Dermis blood vessel endothelial cell (primary cell): ENCODE data around the gene MCM3AP. TPM values are rescaled to one million over a fixed set of nuclear protein-coding genes. Genes with fewer than 3 reads are reported as not detected.
"Not testable (repeated sequence)": the region's sequence is repeated elsewhere in the genome, so short reads cannot be mapped to it uniquely, and the experiment has no call there.

ENCODE experiments used
- DNase-seq: peaks from one replicate; pipeline ENCODE4 v3.0.0; 2010
- total RNA-seq: library from RNA; depleted of rRNA; stranded (reverse); fragments of >200 nt; gene quantifications from 2 replicates; pipeline ENCODE4 v1.2.3, GENCODE V29; 2014

The MCM3AP gene
- total RNA-seq, 1 donor from 2014 or later, result 97.7 TPM

- DNase-seq, result not testable (repeated sequence)
Measured at GRCh38 chr21:46310260-46310659, 24.8 kb upstream of the MCM3AP start.

DNA sequence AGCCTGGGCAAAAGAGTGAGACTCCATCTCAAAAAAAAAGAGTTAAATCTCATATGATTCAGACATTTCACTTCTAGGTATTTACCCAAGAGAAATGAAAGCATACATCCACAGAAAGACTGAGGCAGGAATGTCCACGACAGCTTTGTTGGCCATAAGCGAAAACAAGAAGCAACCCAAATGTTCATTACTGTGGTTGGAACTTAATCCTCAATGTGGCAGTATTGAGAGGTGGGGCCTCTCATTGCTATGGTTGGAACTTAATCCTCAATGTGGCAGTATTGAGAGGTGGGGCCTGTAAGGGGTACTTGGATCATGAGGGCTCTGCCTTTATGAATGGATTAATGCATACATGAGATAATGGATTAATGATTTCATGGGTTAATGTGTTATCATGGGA is 23.0 kb upstream of the MCM3AP start:
- DNase-seq, result no peak

- DNase-seq, result no peak
Measured at GRCh38 chr21:46307625-46308024, 22.2 kb upstream of the MCM3AP start.

DNA sequence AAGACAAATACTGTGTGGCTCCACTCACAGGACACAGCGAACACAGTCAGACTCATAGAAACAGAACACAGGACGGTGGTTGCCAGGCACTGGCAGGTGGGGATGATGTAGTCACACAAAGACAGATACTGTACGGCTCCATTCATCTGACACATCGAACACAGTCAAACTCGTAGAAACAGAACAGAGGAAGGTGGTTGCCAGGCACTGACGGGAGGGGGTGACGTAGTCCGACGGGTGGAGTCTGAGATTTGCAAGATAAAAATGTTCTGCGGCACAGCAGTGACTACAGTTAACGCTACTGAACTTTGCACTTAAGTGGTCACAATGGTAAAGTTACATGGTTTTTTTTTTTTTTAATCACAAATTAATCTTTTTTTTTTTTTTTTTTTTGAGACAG is 19.5 kb upstream of the MCM3AP start:
- DNase-seq, result no peak

GRCh38 chr21:46304437-46304836 is 19.0 kb upstream of the MCM3AP start:
- no peak for DNase-seq

- DNase-seq, result no peak
Measured at GRCh38 chr21:46301759-46302158, 16.3 kb upstream of the MCM3AP start.

GRCh38 chr21:46299167-46299566 is 13.8 kb upstream of the MCM3AP start:
- DNase-seq, result no peak

DNA sequence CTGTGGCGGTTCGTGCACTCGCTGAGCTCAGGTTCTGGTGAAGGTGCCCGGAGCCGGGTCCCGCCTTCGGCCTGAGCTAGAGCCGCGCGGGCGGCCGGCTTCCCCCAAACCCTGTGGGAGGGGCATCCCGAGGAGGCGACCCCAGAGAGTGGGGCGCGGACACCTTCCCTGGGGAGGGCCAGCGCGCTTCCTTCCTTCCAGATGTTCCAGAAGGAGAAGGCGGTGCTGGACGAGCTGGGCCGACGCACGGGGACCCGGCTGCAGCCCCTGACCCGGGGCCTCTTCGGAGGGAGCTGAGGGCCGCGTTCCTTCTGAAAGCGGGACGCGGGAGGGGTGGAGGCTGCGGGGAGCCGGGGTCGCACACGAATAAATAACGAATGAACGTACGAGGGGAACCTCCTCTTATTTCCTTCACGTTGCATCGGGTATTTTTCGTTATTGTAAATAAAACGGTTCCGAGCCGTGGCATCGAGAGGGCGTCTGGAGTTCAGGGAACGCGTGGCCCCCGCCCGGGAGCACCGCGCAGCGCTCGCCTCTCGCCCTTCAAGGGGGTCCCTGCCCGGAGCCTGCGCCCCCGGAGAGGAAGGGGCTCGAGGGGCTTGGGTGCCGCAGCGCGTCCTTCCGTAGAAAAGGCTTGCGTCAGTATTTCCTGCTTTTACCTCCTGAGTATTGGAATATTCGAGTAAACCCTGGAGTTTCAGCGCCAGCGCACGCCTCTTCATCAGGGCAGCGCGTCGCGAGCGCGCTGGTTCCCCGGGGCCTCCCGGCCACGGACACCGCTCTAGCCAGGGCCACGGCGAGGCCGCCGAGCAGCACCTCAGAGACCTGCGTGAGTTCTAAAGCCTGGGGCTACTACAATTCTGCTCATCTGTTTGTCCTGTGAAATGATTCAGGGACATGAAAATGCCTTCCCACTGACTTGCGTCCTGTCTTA is 12.2 kb upstream of the MCM3AP start:
- DNase-seq, result peak; percentile 52

DNA sequence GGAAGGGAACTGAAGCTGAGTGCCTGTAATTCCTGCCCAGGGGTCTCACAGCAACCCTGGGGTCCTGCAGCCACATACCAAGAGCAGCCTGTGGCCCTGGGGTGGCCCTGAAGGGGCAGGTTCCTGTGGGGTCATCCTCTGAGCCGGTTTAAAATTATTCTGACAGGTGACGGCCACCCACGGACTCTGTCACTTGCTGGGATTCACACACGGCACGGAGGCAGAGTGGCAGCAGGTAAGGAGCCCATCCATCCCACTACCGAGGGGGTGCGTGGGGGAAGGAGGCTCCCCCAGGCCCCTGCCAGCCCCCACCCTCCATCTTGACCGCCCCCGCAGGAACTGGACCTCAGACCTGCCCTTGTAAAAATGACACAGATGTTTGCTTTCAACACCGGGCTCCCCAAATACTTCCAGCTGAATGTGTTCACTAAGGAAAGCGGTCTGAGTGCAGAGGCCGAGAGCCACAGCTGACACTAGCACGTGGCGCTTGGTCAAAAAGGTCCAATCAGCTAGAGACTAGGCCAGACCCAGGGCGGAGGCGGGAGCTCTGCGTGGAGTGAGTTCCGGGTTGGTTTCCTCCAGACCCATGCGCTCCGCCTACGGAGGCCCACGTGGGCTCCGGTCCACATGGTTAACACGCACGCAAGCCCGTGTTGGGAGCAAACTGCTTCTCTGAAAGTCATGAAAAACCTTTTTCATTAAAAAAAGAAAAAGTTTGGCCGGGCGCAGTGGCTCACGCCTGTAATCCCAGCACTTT is 10.8 kb upstream of the MCM3AP start:
- peak; percentile 66 for DNase-seq

DNA sequence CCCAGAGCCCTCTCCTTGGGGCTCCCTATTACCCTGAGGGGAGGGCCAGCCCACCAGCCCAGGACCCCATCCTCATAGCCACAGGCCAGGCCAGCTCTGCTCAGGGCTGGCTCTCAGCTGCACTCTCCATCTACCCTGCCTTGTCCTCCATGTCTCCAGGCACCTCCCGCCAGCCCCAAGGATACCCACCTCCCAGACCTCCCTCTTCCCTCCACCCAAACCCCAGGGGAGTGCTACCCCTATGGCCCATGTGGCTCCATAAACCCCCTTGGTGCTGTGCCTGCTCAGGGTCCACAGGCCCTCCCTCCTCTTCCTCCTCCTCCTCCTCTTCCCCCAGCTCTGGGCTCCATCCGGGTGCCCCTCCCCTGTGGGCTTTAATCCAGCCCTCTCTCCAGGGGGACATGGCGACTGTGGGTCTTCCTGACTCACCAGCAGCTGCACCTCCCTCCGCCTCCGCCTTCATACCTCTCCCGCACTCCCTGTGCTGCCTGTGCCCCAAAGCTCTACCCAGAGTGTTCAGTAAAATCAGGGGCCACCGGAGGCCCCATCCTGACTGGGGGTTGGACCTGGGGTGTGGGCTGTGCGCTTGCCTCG is 9.9 kb upstream of the MCM3AP start:
- DNase-seq, result no peak

GRCh38 chr21:46294647-46295176 is 9.3 kb upstream of the MCM3AP start:
- peak; percentile 54 for DNase-seq

DNA sequence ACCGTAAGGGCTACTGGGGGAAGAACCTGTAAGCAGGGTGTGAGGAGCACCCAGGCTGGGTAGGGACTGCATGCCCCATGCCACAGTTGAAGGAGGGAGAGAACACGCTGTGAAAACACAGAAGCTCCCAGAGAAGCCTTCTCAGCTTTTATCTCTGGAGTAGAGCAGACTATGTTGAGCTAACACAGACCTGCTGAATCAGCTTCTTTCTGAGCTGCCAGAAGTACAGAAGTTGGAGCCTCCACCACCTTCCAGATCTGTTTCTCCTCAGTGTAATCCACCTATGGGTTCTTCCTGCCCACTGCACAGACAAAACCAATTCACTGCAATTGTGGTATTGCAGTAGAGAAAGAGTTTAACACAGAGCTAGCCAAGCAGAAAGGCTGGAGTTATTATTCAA is 6.2 kb upstream of the MCM3AP start:
- no peak for DNase-seq

DNA sequence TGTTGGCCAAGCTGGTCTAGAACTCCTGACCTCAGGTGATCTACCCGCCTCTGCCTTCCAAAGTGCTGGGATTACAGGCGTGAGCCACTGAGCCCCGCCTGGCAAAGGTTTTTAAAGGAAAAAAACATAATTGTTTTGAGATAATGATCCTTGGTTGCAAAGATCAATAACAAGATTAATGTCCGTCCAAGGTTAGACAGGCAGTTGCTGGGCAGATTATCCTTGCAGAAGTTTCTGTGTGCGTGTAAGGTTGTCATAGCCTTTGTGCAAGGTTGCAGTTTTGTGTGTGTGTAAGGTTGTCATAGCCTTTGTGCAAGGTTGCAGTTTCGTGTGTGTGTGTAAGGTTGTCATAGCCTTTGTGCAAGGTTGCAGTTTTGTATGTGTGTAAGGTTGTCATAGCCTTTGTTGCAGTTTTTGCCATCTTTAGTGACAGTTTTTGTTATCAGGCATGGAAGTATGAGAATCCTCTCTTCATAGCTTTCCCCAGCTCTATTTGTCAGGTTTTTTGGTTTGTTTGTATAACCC is 4.3 kb upstream of the MCM3AP start:
- DNase-seq, result no peak

DNA sequence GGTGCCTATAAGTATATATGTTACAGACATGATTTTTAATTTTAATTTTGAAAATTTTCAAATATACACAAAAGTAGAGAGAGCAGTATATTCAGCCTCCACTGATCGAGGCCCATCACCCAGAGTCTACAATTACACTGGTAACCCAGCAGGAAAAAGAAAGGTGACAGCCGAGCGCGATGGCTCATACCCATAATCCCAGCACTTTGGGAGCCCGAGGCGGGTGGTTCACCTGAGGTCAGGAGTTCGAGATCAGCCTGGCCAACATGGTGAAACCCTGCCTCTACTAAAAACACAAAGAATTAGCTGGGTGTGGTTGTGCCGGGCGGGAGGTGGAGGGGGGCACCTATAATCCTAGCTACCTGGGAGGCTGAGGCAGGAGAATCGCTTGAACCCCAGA is 2.1 kb upstream of the MCM3AP start:
- DNase-seq, result no peak

- no peak for DNase-seq
Measured at GRCh38 chr21:46286648-46287002, 1.2 kb upstream of the MCM3AP start.

- peak; percentile 91 for DNase-seq
Measured at GRCh38 chr21:46285761-46286647, 593 bp upstream of the MCM3AP start, which contains the start of gene YBEY. YBEY (plus strand) TSS chr21:46286342; CDS start chr21:46286914, 572 bp downstream.

- no peak for DNase-seq
Measured at GRCh38 chr21:46284733-46285132, 678 bp downstream of the MCM3AP start.

GRCh38 chr21:46284077-46284644 is 1.2 kb downstream of the MCM3AP start:
- peak; percentile 70 for DNase-seq

DNA sequence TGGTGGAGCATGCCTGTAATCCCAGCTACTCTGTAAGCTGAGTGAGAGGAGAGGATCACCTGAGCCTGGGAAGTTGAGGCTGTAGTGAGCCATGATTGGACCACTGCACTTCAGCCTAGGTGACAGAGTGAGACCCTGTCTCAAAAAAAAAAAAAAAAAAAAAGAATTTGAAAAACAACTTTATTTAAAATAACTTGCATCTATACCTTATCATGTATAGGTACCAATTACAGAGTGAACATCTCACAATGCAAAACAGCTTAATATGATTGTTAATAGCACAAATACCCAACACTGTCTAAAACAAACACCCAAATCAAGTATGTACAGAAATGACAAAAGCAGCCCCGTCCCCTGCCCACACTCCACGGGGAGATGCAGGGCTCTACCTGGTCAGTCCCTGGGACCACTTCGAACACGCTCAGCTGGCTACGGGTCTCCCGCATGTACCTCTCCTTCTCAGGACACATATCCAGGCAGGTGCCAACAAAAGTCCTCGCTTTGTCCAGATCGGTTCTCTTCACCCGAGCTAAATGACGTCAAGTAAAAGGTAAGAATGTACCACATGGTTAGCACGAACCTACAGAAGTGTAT is 10.5 kb downstream of the MCM3AP start:
- no peak for DNase-seq

DNA sequence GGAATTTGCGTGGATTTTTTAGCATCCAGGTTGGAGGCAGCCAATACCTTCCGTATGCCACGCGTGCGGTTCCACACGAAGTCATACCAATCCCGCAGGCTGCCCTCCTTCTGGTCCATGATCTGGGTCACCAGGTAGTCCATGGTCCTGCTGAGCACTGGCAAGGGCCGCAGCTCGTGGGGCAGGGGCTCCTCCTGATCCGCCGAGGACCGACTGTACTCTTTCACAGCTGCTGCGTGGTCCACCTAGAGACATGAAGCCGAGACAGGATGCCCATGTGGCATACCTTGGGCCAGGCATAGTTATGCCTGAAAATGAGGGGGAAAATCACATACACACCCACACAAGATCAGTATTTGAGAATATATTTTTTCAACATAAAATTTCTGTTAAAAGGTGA is 12.1 kb downstream of the MCM3AP start:
- DNase-seq, result no peak

GRCh38 chr21:46269466-46269865 is 15.9 kb downstream of the MCM3AP start:
- DNase-seq, result no peak
